GM12892 (cell line): ENCODE data around the gene CAGE1.

ENCODE experiments used
- DNase-seq: peaks from one replicate; pipeline ENCODE4 v3.0.0; 2011; ENCODE audit not compliant: insufficient read length
- FAIRE-seq: peaks from 2 replicates; lab custom pipeline; 2011; peaks lifted over from hg19 to GRCh38; lab: Jason Lieb, UNC
- POLR2A ChIP-seq: IDR thresholded peaks from 2 replicates; pipeline ENCODE4 v1.6.1; 2011; ENCODE audit warnings: low read depth, low read length, control low read depth
- POLR2AphosphoS5 ChIP-seq: IDR thresholded peaks from 2 replicates; pipeline ENCODE4 v1.6.1; 2011; ENCODE audit warnings: low read depth, low read length, control low read depth
- TAF1 ChIP-seq: IDR thresholded peaks from 2 replicates; pipeline ENCODE4 v1.6.1; 2011; ENCODE audit warnings: low read depth, mild to moderate bottlenecking, control low read depth, low read length, borderline replicate concordance

The CAGE1 gene

DNA sequence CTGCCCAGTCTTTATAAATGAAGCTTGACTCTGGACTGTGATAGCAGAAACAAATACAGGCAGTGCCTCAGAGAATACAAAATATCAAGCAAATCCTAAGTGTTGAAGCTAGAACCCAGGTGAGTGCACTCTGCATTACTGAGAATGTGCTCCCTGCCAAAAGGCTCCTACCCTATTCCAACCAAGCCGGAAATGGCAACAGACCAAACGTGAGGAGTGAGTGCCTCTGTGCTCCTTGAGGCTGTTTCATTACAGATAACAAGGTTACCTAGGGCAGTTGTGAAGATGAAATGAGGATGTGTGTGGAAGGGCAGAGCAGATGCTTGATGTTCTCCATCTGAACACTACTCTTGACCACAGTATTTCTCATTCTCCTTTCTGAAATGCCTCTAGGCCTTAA, 105.9 kb downstream of the CAGE1 start:
- DNase-seq (no peak), FAIRE-seq (no peak)
- no peak for TF ChIP-seq POLR2AphosphoS5
- TF ChIP-seq POLR2A, result no peak
- no peak for TF ChIP-seq TAF1

DNA sequence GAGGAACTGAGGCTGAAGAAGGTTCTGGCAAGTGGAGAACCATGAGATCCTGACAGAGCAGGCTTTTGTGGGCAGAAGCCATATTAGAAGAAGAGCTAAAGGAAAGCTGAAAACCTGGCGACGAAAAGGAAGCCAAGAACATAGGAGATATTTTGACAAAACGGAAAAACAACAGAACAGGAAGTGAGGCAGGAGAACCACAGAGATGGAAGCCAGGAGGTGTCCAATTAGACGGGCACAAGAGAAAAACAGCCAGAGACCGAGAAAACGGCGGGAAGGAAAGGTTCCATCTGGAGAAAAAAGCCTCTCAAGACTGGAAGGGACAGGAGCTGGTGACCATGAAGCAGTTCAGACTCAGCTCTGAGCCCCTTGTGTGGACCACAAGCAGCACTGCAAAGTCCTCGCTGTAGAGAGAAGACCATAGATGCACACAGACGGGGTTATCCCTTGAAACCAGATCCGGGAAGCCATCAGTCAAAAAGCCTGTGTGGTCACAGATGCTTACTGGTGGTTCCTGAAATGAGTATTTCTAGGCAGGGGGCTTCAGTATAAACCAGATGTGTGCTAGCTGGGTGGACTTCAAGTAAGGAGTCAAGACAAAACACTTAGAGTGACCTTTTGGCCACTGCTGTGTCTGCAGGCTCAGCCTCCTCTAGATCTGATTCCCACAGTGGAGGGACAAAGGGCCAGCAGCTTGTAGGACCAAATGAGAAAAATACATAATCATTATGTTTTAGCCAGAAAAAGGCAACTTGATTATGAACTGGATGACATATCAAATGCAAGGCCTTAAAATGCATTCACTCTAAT, 107.2 kb downstream of the CAGE1 start:
- DNase-seq (no peak), FAIRE-seq (no peak)

More for the DNA sequence above, 107.2 kb downstream of the CAGE1 start:
- TF ChIP-seq POLR2A (no peak), POLR2AphosphoS5 (no peak), TAF1 (no peak)
